ENCODE results near the gene TMEM132E.

Gene TMEM132E

GRCh38 chr17:34606763-34607162, 27.4 kb downstream of the TMEM132E start:
- DNase-seq (ENCODE audit: low read depth): no peak

GRCh38 chr17:34607917-34608316, 28.5 kb downstream of the TMEM132E start:
- no peak for DNase-seq (ENCODE audit: low read depth)

- no peak for DNase-seq (ENCODE audit: low read depth)
These were observed 29.8 kb downstream of the TMEM132E start for GRCh38 chr17:34609210-34609609.

- DNase-seq (ENCODE audit: low read depth): no peak
These were observed 30.7 kb downstream of the TMEM132E start for GRCh38 chr17:34610039-34610438.

- no peak for DNase-seq (ENCODE audit: low read depth)
These were observed 31.1 kb downstream of the TMEM132E start for GRCh38 chr17:34610506-34610905.

- DNase-seq (ENCODE audit: low read depth): no peak
These were observed 34.0 kb downstream of the TMEM132E start for GRCh38 chr17:34613064-34614019.

GRCh38 chr17:34614698-34615097, 35.3 kb downstream of the TMEM132E start:
- no peak for DNase-seq (ENCODE audit: low read depth)

- no peak for DNase-seq (ENCODE audit: low read depth)
These were observed 35.9 kb downstream of the TMEM132E start for GRCh38 chr17:34615326-34615725.

- DNase-seq (ENCODE audit: low read depth): no peak
These were observed 36.8 kb downstream of the TMEM132E start for GRCh38 chr17:34616148-34616547.

- DNase-seq (ENCODE audit: low read depth): no peak
These were observed 38.0 kb downstream of the TMEM132E start for GRCh38 chr17:34617398-34617797.

- no peak for DNase-seq (ENCODE audit: low read depth)
These were observed 40.4 kb downstream of the TMEM132E start for GRCh38 chr17:34619687-34620217.

- no peak for DNase-seq (ENCODE audit: low read depth)
These were observed 41.1 kb downstream of the TMEM132E start for GRCh38 chr17:34620458-34620857.

- DNase-seq (ENCODE audit: low read depth): no peak
These were observed 43.7 kb downstream of the TMEM132E start for GRCh38 chr17:34622862-34623623.

- DNase-seq (ENCODE audit: low read depth): no peak
These were observed 44.7 kb downstream of the TMEM132E start for GRCh38 chr17:34623856-34624766.

GRCh38 chr17:34624767-34625383, 45.5 kb downstream of the TMEM132E start:
- DNase-seq (ENCODE audit: low read depth): no peak

- no peak for DNase-seq (ENCODE audit: low read depth)
These were observed 46.8 kb downstream of the TMEM132E start for GRCh38 chr17:34626121-34626681.

- no peak for DNase-seq (ENCODE audit: low read depth)
These were observed 49.5 kb downstream of the TMEM132E start for GRCh38 chr17:34628879-34629278.

GRCh38 chr17:34633351-34633750, 54.0 kb downstream of the TMEM132E start:
- DNase-seq (ENCODE audit: low read depth): no peak

GRCh38 chr17:34633760-34634159, 54.4 kb downstream of the TMEM132E start:
- no peak for DNase-seq (ENCODE audit: low read depth)

- DNase-seq (ENCODE audit: low read depth): no peak
These were observed 55.3 kb downstream of the TMEM132E start for GRCh38 chr17:34634551-34635160.

Measured in T-helper 22 cell (primary cell).